ENCODE data around the gene ACTMAP. TPM values are rescaled to one million over a fixed set of nuclear protein-coding genes. Genes with fewer than 3 reads are reported as not detected.

Gene ACTMAP
- total RNA-seq, 6 experiments from 2014 or later = 2.9 to 11.2 (median 4.4) TPM

DNA sequence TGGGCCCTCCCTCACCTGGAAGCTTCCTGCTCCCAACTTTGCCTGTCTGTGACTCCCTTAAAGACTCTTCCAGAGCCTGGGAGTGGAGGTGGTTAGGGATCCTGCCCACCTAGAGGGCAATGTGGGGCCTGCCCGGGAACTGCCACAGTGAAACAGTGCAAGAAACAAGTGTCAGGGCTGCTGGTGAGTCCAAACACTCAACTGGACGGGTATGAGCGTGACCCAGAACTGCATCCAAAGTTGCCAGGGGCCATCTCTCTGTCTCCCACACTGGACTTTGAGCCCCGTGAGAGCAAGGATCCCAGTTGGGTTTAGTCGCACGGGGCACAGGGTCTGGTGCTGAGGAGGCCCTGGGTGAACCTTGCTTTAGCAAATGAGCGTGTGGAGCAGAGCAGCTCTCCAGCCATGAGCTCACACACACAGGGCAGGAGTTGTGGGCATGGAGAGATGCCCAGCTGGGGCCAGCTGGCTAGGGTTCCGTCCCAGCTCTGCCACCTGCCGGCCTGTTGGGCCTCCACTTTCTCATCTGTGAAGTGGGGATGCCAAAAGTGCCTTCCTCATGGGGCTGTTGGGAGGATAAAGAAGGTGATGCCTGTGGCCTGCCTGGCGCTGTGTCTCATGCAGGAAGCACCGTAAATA, 57.0 kb downstream of the ACTMAP start:
- no peak for DNase-seq
- Histone ChIP-seq H3K36me3 (peaks cover 0 to 7% (median under 1%) of the 10 kb centered on the region in 4 donors), H3K9me3 (no peaks in the 10 kb centered on the region), H3K27ac (no peak overlapping the region), H3K4me3 (no peak overlapping the region), H3K4me1 (peaks cover 0 to 9% (median 0%) of the 10 kb centered on the region in 4 donors), H3K27me3 (no peaks in the 10 kb centered on the region)
- intact Hi-C loops (cut with DNase I) = no loop called here
- TF ChIP-seq, protein P1, sequence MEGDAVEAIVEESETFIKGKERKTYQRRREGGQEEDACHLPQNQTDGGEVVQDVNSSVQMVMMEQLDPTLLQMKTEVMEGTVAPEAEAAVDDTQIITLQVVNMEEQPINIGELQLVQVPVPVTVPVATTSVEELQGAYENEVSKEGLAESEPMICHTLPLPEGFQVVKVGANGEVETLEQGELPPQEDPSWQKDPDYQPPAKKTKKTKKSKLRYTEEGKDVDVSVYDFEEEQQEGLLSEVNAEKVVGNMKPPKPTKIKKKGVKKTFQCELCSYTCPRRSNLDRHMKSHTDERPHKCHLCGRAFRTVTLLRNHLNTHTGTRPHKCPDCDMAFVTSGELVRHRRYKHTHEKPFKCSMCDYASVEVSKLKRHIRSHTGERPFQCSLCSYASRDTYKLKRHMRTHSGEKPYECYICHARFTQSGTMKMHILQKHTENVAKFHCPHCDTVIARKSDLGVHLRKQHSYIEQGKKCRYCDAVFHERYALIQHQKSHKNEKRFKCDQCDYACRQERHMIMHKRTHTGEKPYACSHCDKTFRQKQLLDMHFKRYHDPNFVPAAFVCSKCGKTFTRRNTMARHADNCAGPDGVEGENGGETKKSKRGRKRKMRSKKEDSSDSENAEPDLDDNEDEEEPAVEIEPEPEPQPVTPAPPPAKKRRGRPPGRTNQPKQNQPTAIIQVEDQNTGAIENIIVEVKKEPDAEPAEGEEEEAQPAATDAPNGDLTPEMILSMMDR (IDR thresholded peaks at IDR 0.05) = no peak
- no peak for TF ChIP-seq POLR2A (IDR thresholded peaks at IDR 0.05)
- no peak for ATAC-seq
- WGBS (ENCODE audit: insufficient coverage, low coverage, low lambda C conversion rate, missing lambda C conversion rate) = 100% methylated on average over 2 of the region's 11 CpGs

DNA sequence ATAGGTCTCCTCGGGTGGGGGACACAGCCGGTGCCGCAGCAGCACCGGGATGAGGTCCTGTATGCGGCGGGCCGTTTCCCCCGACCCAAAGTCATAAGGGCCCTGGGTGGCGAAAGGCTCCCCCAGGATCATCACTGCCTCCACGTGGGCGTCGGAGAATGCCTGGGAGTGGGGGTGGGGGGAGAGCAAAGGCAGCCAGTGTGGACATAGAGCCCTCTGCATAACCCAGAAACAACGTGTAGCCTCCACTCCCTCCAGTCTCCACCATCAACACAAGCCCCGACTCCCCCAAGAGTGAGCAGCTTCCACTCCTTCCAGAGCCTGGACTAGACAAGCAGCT, 58.1 kb downstream of the ACTMAP start:
- 100% methylated on average over 1 of the region's 14 CpGs for WGBS (ENCODE audit: insufficient coverage, low coverage, low lambda C conversion rate, missing lambda C conversion rate)
- intact Hi-C loops (cut with DNase I) = no loop called here
- Histone ChIP-seq H3K4me1 (peaks cover 0 to 9% (median 0%) of the 10 kb centered on the region in 4 donors), H3K27ac (no peak overlapping the region), H3K4me3 (no peak overlapping the region), H3K36me3 (peaks cover 0 to 7% (median under 1%) of the 10 kb centered on the region in 4 donors), H3K27me3 (no peaks in the 10 kb centered on the region), H3K9me3 (no peaks in the 10 kb centered on the region)
- no peak for ATAC-seq
- DNase-seq = no peak
- TF ChIP-seq, protein P1 (IDR thresholded peaks at IDR 0.05) = no peak
- no peak for TF ChIP-seq POLR2A (IDR thresholded peaks at IDR 0.05)

DNA sequence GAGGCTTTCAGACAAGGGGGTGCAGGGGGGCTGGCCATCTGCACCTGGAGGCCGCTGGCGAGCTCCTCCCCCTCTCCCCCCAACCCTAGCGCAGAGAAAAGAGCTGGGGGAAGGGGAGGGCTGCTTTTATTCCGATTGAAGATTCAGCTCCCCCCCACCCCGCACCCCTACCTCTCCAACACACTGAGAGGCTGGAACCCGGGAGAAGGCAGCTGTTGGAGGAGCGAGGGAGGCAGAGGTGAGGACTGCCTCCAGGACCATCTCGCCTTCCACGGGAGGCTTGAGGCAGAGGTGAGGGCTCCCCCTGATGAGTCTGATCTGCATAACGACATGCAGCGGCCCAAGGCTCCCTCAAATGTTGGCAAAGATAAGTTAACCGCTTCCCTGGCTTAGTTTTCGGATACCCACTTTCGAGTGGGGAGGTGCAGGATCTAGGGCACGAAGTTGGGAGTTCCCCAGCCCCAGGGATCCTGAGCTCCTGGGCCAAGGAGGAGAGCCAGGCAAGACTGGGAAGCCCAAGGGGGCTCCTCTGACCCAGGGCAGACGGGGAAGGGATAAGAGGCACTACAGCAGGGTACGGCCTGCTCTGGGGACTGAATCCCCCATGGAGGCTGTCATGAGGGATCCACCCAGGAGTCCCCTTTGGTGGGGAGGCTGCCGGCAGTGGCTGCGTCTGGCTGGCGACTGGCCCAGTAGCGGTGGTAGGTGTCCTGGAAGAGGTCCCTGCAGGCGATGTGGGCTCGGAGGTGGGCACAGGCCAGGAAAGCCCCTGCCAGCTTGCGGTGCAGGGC, 58.7 kb downstream of the ACTMAP start:
- H3K9me3 ChIP-seq = no peaks in the 10 kb centered on the region
- H3K27ac ChIP-seq = no peak overlapping the region
- WGBS (ENCODE audit: insufficient coverage, low coverage, low lambda C conversion rate, missing lambda C conversion rate) = 51% methylated on average over 3 of the region's 24 CpGs
- no peak overlapping the region for H3K4me3 ChIP-seq
- ATAC-seq (no peak), DNase-seq (no peak)
- peaks cover 0 to 9% (median 0%) of the 10 kb centered on the region in 4 donors for H3K4me1 ChIP-seq
- peaks cover 0 to 7% (median 0%) of the 10 kb centered on the region in 4 donors for H3K36me3 ChIP-seq
- intact Hi-C loops (cut with DNase I) = no loop called here
- no peaks in the 10 kb centered on the region for H3K27me3 ChIP-seq
- TF ChIP-seq, protein P1 (IDR thresholded peaks at IDR 0.05) = no peak
- no peak for TF ChIP-seq POLR2A (IDR thresholded peaks at IDR 0.05)

Small RNA genes within 50 kb of the gene (small RNA-seq; reads per million reads assigned to genes)
- 0 reads per million in 2 experiments for gene RNU6-195P

Other genes with a start within 250 kb of the ACTMAP start
- 10 to 100 TPM; 16.1 to 29.0 (median 22.4) TPM for gene SHKBP1, start 173.6 kb downstream of the ACTMAP start, total RNA-seq
- 10 to 100 TPM; 19.3 to 40.8 (median 34.4) TPM for gene LTBP4, start 149.1 kb downstream of the ACTMAP start, total RNA-seq
- 10 to 100 TPM in 3 of 6 experiments, 1 to 10 TPM in 3; 6.1 to 19.6 (median 10.5) TPM for gene NUMBL, start 59.8 kb downstream of the ACTMAP start, total RNA-seq
- 10 to 100 TPM; 15.1 to 30.6 (median 25.6) TPM for gene COQ8B, start 33.6 kb downstream of the ACTMAP start, total RNA-seq
- gene ITPKC, start 33.4 kb downstream of the ACTMAP start, total RNA-seq = 10 to 100 TPM in 3 of 6 experiments, 1 to 10 TPM in 3; 6.8 to 19.7 (median 11.1) TPM
- 10 to 100 TPM; 21.4 to 33.1 (median 24.7) TPM for gene SNRPA, start 726 bp upstream of the ACTMAP start, total RNA-seq
- gene MIA, start 25.0 kb upstream of the ACTMAP start, total RNA-seq = 1 to 10 TPM in 2 of 6 experiments, under 1 TPM in 1, not detected in 3; 0.86 to 1.9 (median 1.1) TPM
- 10 to 100 TPM in 3 of 6 experiments, 1 to 10 TPM in 3; 6.4 to 17.2 (median 10.2) TPM for gene RAB4B, start 27.8 kb upstream of the ACTMAP start, total RNA-seq
- 10 to 100 TPM; 34.5 to 47.0 (median 37.4) TPM for gene EGLN2, start 48.7 kb upstream of the ACTMAP start, total RNA-seq
- gene CYP2A6, start 100.0 kb upstream of the ACTMAP start, total RNA-seq = 1,000 to 10,000 TPM in 3 of 6 experiments, 100 to 1,000 TPM in 1, 10 to 100 TPM in 2; 73.6 to 3,618 (median 1,239) TPM
- gene CYP2A7, start 131.8 kb upstream of the ACTMAP start, total RNA-seq = 1,000 to 10,000 TPM in 1 of 6 experiments, 100 to 1,000 TPM in 2, 10 to 100 TPM in 1, 1 to 10 TPM in 2; 2.5 to 2,068 (median 134) TPM
- gene CYP2B6, start 240.8 kb upstream of the ACTMAP start, total RNA-seq = 1,000 to 10,000 TPM in 1 of 6 experiments, 100 to 1,000 TPM in 3, 1 to 10 TPM in 2; 7.9 to 5,721 (median 385) TPM